ENCODE measurements around the gene OPCML. TPM values are rescaled to one million over a fixed set of nuclear protein-coding genes. Genes with fewer than 3 reads are reported as not detected.

OPCML gene
- total RNA-seq, 1 experiment from 2014 or later = 0.94 TPM

- Histone ChIP-seq H2BK5ac (ENCODE audit: insufficient read length, low read length) (no peak overlapping the region), H4K91ac (ENCODE audit: insufficient read length, low read depth, low read length) (no peak overlapping the region), H4K5ac (ENCODE audit: insufficient read length, low read depth, low read length) (no peak overlapping the region), H3K4me1 (ENCODE audit: insufficient read depth, low read length) (no peaks in the 10 kb centered on the region), H3K14ac (ENCODE audit: insufficient read depth, low read length) (no peak overlapping the region), H2BK20ac (ENCODE audit: low read depth, low read length, poor library complexity, severe bottlenecking) (no peak overlapping the region), H3K79me1 (ENCODE audit: insufficient read depth, low read depth, low read length, poor library complexity, severe bottlenecking) (no peaks in the 10 kb centered on the region), H3K23me2 (ENCODE audit: insufficient read length, low read depth, low read length, poor library complexity, severe bottlenecking) (no peaks in the 10 kb centered on the region), H2BK15ac (ENCODE audit: low read depth, low read length) (no peak overlapping the region), H4K20me1 (ENCODE audit: control insufficient read depth, insufficient read depth, insufficient read length) (no peaks in the 10 kb centered on the region), H2AK5ac (ENCODE audit: insufficient read length, low read length) (no peak overlapping the region), H3K4ac (ENCODE audit: low read depth, low read length) (no peak overlapping the region), H3K18ac (ENCODE audit: insufficient read length, low read depth, low read length) (no peak overlapping the region), H2BK12ac (ENCODE audit: insufficient read length, low read depth, low read length) (no peak overlapping the region), H3K9ac (ENCODE audit: extremely low read depth, insufficient read length, low read length) (no peak overlapping the region), H3K56ac (ENCODE audit: insufficient read length, low read depth, low read length) (no peak overlapping the region), H4K8ac (replicated peaks; ENCODE audit: insufficient read length, low read depth, low read length) (no peak overlapping the region), H3K79me2 (ENCODE audit: insufficient read depth, low read length) (no peaks in the 10 kb centered on the region), H3K4me2 (ENCODE audit: insufficient read depth, insufficient read length, low read length) (no peak overlapping the region), H2BK120ac (ENCODE audit: low read depth, low read length, poor library complexity, severe bottlenecking) (no peak overlapping the region), H3K9me3 (ENCODE audit: control insufficient read depth, low read depth, low read length) (no peaks in the 10 kb centered on the region), H3K27me3 (ENCODE audit: insufficient read depth, low read length) (no peaks in the 10 kb centered on the region), H3K27ac (ENCODE audit: insufficient read length, low read depth, low read length) (no peak overlapping the region), H2AFZ (ENCODE audit: low read length) (no peak overlapping the region), H3K23ac (ENCODE audit: insufficient read length, low read depth, low read length) (no peak overlapping the region), H3T11ph (ENCODE audit: low read length) (no peak overlapping the region)
- Mint-ChIP-seq H3K4me3 (no peak overlapping the region), H3K36me3 (ENCODE audit: insufficient read depth in 1 of 3, low read depth in 3 of 3) (0 out of 7 replicates have a peak, but pooled peaks cover 0 to 4% (median 0%) of the 10 kb centered on the region in 3 experiments), H3K27me3 (ENCODE audit: low read depth) (peaks cover 2% of the 10 kb centered on the region), H3K9me3 (peaks cover 0 to 5% of the 10 kb centered on the region in 2 experiments; a peak in 3 of 5 replicates), H3K4me1 (peaks cover 0 to under 1% of the 10 kb centered on the region in 2 experiments; a peak in 2 of 4 replicates), H3K27ac (no peak overlapping the region)
- WGBS (ENCODE audit: extremely low coverage, insufficient read length, low lambda C conversion rate) = no CpG with 5 or more reads among the region's 3 CpGs
- DNase-seq = no peak
- no peak for TF ChIP-seq CTCF (conservative IDR thresholded peaks at IDR 0.05)
Observed at GRCh38 chr11:132925825-132926469, 606.4 kb downstream of the OPCML start.

Measured in H9 (cell line).